GM18511 (cell line): ENCODE measurements around the gene MEPCE.

Source experiments
- ATAC-seq: cut with Tn5 transposase; IDR thresholded peaks from one replicate; pipeline ENCODE4 v1.9.1; 2021; ENCODE audit warnings: mild to moderate bottlenecking, moderate library complexity; ENCODE audit not compliant: unreplicated experiment

The MEPCE gene

GRCh38 chr7:100482728-100483089, 53.1 kb downstream of the MEPCE start:
- ATAC-seq, result no peak

GRCh38 chr7:100483090-100483721, 53.6 kb downstream of the MEPCE start:
- ATAC-seq, result peak; percentile 60
